ENCODE measurements around the gene CASK. TPM values are rescaled to one million over a fixed set of nuclear protein-coding genes. Genes with fewer than 3 reads are reported as not detected.

The CASK gene
- total RNA-seq, 1 donor: 26.6 TPM

GRCh38 chrX:41600291-41600690 lies 323.1 kb downstream of the CASK start:
- H3K27me3 ChIP-seq (ENCODE audit: insufficient read depth, low read length): no peaks in the 10 kb centered on the region
- peaks cover 9% of the 10 kb centered on the region for H3K4me1 ChIP-seq (ENCODE audit: insufficient read depth, low read length)
- H3K9me3 ChIP-seq (ENCODE audit: low read depth, low read length): no peaks in the 10 kb centered on the region
- no peak overlapping the region for H3K4me3 ChIP-seq (ENCODE audit: low read length)

DNA sequence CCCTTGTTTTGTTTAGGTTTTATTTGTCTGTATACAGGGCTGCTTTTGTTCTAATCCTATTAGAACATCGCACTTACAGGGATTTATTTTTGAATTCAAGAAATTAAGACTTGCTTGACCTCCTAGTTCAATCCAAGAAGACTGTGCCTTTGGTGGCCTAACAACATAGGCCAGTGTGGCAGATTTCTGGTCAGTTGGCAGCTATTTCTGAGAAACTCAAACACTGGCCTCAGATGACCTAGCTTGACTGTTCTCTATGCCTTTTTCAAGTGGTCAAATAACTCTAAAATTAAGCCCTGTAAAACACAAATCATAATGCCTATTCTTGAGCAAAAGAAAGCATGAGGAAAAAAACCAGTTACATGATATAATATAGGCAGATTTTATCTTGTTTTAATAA lies 323.8 kb downstream of the CASK start:
- H3K9me3 ChIP-seq (ENCODE audit: low read depth, low read length): no peaks in the 10 kb centered on the region
- H3K4me3 ChIP-seq (ENCODE audit: low read length): no peak overlapping the region
- H3K27me3 ChIP-seq (ENCODE audit: insufficient read depth, low read length): no peaks in the 10 kb centered on the region
- peaks cover 5% of the 10 kb centered on the region for H3K4me1 ChIP-seq (ENCODE audit: insufficient read depth, low read length)

GRCh38 chrX:41596596-41596995 lies 326.8 kb downstream of the CASK start:
- no peaks in the 10 kb centered on the region for H3K9me3 ChIP-seq (ENCODE audit: low read depth, low read length)
- no peaks in the 10 kb centered on the region for H3K4me1 ChIP-seq (ENCODE audit: insufficient read depth, low read length)
- H3K4me3 ChIP-seq (ENCODE audit: low read length): no peak overlapping the region
- H3K27me3 ChIP-seq (ENCODE audit: insufficient read depth, low read length): no peaks in the 10 kb centered on the region

DNA sequence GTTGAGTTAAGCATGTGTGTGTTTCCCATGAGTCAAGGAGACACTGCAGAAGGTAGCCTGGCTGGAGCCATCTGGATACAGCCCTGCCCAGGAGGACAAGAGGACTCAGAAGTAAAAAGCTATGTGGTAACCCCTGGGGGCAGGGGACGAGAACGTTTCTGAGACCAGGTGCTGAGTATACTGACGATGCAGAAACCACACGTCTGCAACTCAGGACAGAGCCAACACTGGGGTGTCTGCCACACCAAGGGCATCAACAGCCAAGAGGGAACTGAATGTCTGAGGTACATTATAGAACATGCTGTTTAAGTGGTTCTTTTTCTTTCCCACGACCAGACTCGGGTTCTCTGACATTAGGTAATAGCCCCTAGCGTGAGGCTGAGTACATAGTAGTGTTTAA lies 328.7 kb downstream of the CASK start:
- no peaks in the 10 kb centered on the region for H3K4me1 ChIP-seq (ENCODE audit: insufficient read depth, low read length)
- no peaks in the 10 kb centered on the region for H3K27me3 ChIP-seq (ENCODE audit: insufficient read depth, low read length)
- no peaks in the 10 kb centered on the region for H3K9me3 ChIP-seq (ENCODE audit: low read depth, low read length)
- H3K4me3 ChIP-seq (ENCODE audit: low read length): no peak overlapping the region

- Histone ChIP-seq H3K27me3 (ENCODE audit: insufficient read depth, low read length) (no peaks in the 10 kb centered on the region), H3K9me3 (ENCODE audit: low read depth, low read length) (no peaks in the 10 kb centered on the region), H3K4me3 (ENCODE audit: low read length) (no peak overlapping the region), H3K4me1 (ENCODE audit: insufficient read depth, low read length) (no peaks in the 10 kb centered on the region)
Observed at GRCh38 chrX:41591906-41592305, 331.4 kb downstream of the CASK start.

DNA sequence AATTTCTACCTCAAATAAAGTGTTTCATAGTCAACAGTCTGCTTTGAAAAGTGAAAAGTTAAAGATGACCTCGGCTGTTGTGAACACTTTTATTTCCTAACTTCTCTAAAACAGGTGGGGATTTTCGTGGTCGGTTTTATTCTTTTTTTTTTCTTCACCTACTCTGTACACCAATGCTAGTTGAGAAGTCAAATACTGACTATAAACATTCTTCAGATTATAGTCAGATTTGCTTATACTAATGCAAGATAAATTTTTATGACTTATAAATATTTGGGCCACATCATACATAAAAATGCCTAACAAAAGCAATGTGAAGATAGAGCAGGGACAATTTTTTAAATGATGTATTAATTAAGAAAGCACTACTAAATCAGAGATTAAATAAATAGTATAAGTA lies 332.7 kb downstream of the CASK start:
- no peaks in the 10 kb centered on the region for H3K9me3 ChIP-seq (ENCODE audit: low read depth, low read length)
- no peaks in the 10 kb centered on the region for H3K4me1 ChIP-seq (ENCODE audit: insufficient read depth, low read length)
- H3K27me3 ChIP-seq (ENCODE audit: insufficient read depth, low read length): no peaks in the 10 kb centered on the region

DNA sequence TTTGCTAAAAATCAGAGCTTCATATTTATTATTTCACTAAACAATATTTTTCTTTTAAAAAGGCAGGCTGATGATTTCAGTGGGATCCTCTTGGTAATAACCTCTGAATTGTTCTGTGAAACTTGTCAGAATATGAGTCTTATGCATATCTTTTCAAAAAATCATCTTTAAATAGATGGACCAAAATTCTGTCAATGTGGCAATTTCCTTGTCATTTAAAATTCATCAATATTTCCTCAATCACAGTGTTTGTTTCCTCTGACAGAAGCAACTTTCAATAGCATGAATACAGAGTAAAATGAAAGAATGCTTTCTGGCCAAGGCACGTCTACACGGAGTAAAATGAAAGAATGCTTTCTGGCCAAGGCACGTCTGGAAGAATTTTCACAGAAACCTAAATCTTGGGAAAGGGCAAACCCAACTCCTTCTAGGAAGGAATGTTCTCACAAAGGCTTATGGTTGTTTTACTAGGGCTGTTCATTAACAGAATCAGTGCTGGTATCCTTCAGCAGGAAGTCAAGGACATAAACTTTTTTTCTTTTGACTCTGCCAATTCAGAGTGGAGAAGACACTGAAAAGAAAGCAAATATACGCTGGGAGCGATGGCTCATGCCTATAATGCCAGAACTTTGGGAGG lies 333.6 kb downstream of the CASK start:
- no peaks in the 10 kb centered on the region for H3K4me1 ChIP-seq (ENCODE audit: insufficient read depth, low read length)
- H3K9me3 ChIP-seq (ENCODE audit: low read depth, low read length): no peaks in the 10 kb centered on the region
- H3K27me3 ChIP-seq (ENCODE audit: insufficient read depth, low read length): no peaks in the 10 kb centered on the region
- H3K4me3 ChIP-seq (ENCODE audit: low read length): no peak overlapping the region

More for the DNA sequence above, 332.7 kb downstream of the CASK start:
- no peak overlapping the region for H3K4me3 ChIP-seq (ENCODE audit: low read length)

DNA sequence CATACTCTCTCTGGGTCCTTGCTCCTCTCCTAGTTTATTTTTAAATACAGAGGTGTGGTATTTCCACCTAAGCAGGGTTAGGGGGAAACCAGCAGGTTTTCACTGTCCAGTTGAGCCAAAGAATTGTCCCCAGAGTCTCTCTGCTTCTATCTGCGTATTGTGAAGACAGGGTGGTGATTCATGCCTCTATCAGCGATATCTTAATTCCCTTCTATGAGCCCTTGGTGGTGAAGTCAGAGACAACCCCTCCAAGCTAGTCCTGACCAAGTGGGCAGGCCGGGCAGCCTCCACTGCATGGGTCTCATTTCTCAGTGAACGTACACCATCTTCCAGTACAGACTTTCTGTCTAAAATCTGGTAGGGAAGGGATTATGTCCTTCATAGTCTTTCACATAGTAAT lies 335.1 kb downstream of the CASK start:
- Histone ChIP-seq H3K4me1 (ENCODE audit: insufficient read depth, low read length) (no peaks in the 10 kb centered on the region), H3K4me3 (ENCODE audit: low read length) (no peak overlapping the region), H3K9me3 (ENCODE audit: low read depth, low read length) (no peaks in the 10 kb centered on the region), H3K27me3 (ENCODE audit: insufficient read depth, low read length) (no peaks in the 10 kb centered on the region)

GRCh38 chrX:41580423-41581064 lies 342.8 kb downstream of the CASK start:
- no peak overlapping the region for H3K4me3 ChIP-seq (ENCODE audit: low read length)
- no peaks in the 10 kb centered on the region for H3K9me3 ChIP-seq (ENCODE audit: low read depth, low read length)
- H3K4me1 ChIP-seq (ENCODE audit: insufficient read depth, low read length): peaks cover 10% of the 10 kb centered on the region
- no peaks in the 10 kb centered on the region for H3K27me3 ChIP-seq (ENCODE audit: insufficient read depth, low read length)

DNA sequence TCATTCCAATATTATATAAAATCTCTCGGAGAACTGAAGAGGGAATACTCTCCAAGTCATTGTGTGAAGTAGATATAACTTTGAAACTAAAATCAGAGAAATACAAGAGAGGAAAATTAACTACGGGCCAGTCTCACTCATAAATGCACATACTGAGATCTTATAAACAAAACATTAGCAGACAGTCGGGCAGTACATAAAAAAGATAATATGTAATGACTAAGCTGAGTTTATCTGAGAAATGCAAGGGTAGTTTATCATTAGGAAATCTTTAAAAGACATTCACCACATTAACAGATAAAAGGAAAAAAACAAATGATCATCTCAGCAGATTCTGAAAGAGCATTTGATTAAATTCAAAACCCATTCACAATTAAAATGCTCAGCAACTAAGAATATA lies 359.5 kb downstream of the CASK start:
- no peaks in the 10 kb centered on the region for H3K9me3 ChIP-seq (ENCODE audit: low read depth, low read length)
- H3K27me3 ChIP-seq (ENCODE audit: insufficient read depth, low read length): no peaks in the 10 kb centered on the region
- peaks cover 21% of the 10 kb centered on the region for H3K4me1 ChIP-seq (ENCODE audit: insufficient read depth, low read length)
- no peak overlapping the region for H3K4me3 ChIP-seq (ENCODE audit: low read length)

- Histone ChIP-seq H3K27me3 (ENCODE audit: insufficient read depth, low read length) (no peaks in the 10 kb centered on the region), H3K4me1 (ENCODE audit: insufficient read depth, low read length) (peaks cover 29% of the 10 kb centered on the region), H3K4me3 (ENCODE audit: low read length) (no peak overlapping the region), H3K9me3 (ENCODE audit: low read depth, low read length) (no peaks in the 10 kb centered on the region)
Observed at GRCh38 chrX:41561045-41561444, 362.3 kb downstream of the CASK start.

GRCh38 chrX:41559235-41560052 lies 363.9 kb downstream of the CASK start:
- Histone ChIP-seq H3K4me1 (ENCODE audit: insufficient read depth, low read length) (peaks cover 29% of the 10 kb centered on the region), H3K4me3 (ENCODE audit: low read length) (no peak overlapping the region), H3K9me3 (ENCODE audit: low read depth, low read length) (no peaks in the 10 kb centered on the region)

DNA sequence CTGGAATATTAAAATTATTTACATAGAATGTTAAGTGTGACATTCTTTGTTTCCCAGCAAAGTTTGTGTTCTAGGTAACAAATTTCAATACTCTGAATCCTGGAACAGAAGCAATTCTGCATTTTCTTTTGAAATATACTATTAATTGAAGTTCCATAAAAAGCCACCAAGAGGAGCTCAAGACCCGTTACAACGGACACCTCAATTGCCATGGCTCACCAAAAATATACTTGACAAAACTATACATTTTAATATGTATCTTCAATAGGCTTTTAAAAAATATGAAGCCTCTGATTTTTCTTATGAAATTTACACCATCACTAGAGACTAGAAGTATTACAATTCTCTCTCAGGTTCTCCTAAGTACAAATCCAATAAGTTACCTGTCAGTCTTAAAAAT lies 364.8 kb downstream of the CASK start:
- Histone ChIP-seq H3K9me3 (ENCODE audit: low read depth, low read length) (no peaks in the 10 kb centered on the region), H3K27me3 (ENCODE audit: insufficient read depth, low read length) (no peaks in the 10 kb centered on the region), H3K4me1 (ENCODE audit: insufficient read depth, low read length) (peaks cover 29% of the 10 kb centered on the region), H3K4me3 (ENCODE audit: low read length) (no peak overlapping the region)

More at GRCh38 chrX:41559235-41560052, 363.9 kb downstream of the CASK start:
- H3K27me3 ChIP-seq (ENCODE audit: insufficient read depth, low read length): no peaks in the 10 kb centered on the region

GRCh38 chrX:41556958-41557357 lies 366.4 kb downstream of the CASK start:
- no peak overlapping the region for H3K4me3 ChIP-seq (ENCODE audit: low read length)
- no peaks in the 10 kb centered on the region for H3K9me3 ChIP-seq (ENCODE audit: low read depth, low read length)
- no peaks in the 10 kb centered on the region for H3K27me3 ChIP-seq (ENCODE audit: insufficient read depth, low read length)
- H3K4me1 ChIP-seq (ENCODE audit: insufficient read depth, low read length): peaks cover 29% of the 10 kb centered on the region

- Histone ChIP-seq H3K27me3 (ENCODE audit: insufficient read depth, low read length) (no peaks in the 10 kb centered on the region), H3K4me1 (ENCODE audit: insufficient read depth, low read length) (peaks cover 6% of the 10 kb centered on the region), H3K4me3 (ENCODE audit: low read length) (no peak overlapping the region)
Observed at GRCh38 chrX:41553688-41554087, 369.7 kb downstream of the CASK start.

More at GRCh38 chrX:41553688-41554087, 369.7 kb downstream of the CASK start:
- H3K9me3 ChIP-seq (ENCODE audit: low read depth, low read length): no peaks in the 10 kb centered on the region

Measured in mononuclear cell (primary cell).